ENCODE data around the gene THOC5. TPM values are rescaled to one million over a fixed set of nuclear protein-coding genes. Genes with fewer than 3 reads are reported as not detected.

The THOC5 gene
- total RNA-seq, 1 experiment from 2014 or later, result 74.4 TPM

- ChIA-PET POLR2A (no interaction called here), CTCF (interaction anchor here (0.7 kb wide), 1 partner anchor 29 kb away, joined by 5 read pairs; no protein-coding TSS in a partner anchor)
- TF ChIP-seq SIN3A (IDR thresholded peaks at IDR 0.05; ENCODE audit: borderline replicate concordance, insufficient read depth, low read depth, low read length) (no peak), POLR2AphosphoS5 (IDR thresholded peaks at IDR 0.05; ENCODE audit: low read depth, low read length) (no peak), TCF7L2 (IDR thresholded peaks at IDR 0.05; ENCODE audit: low read depth, low read length) (no peak), CTCF (IDR thresholded peaks at IDR 0.05) (no peak), REST (IDR thresholded peaks at IDR 0.05; ENCODE audit: insufficient read depth in 1 of 2, low read depth in 2 of 2, low read length in 1 of 2) (no peak)
- no TSS peak for BruUV-seq (replicated peaks)
- Histone ChIP-seq H3K9me3 (ENCODE audit: control insufficient read depth, insufficient read depth, low read depth, low read length) (no peaks in the 10 kb centered on the region), H3K4me1 (ENCODE audit: control insufficient read depth, insufficient read depth, low read length) (no peaks in the 10 kb centered on the region), H3K4me3 (ENCODE audit: low read depth in 2 of 2, low read length in 2 of 2) (no peak overlapping the region), H3K27me3 (ENCODE audit: control insufficient read depth, insufficient read depth, low read length) (no peaks in the 10 kb centered on the region), H3K36me3 (ENCODE audit: control insufficient read depth, insufficient read depth, low read length) (no peaks in the 10 kb centered on the region), H3K27ac (ENCODE audit: low read length) (no peak overlapping the region)
- in situ Hi-C loops (cut with HindIII; ENCODE audit: low pct_unique_long_range_greater_than_20kb, low sequenced_read_pairs), result no loop called here
- no peak for DNase-seq (ENCODE audit: low read depth, low spot score)
- intact Hi-C loops (cut with micrococcal nuclease; ENCODE audit: unreplicated experiment), result no loop called here
- ATAC-seq, result no peak
Measured at GRCh38 chr22:29458551-29458950, 95.0 kb downstream of the THOC5 start.

GRCh38 chr22:29457730-29458129 lies 95.8 kb downstream of the THOC5 start:
- ChIA-PET POLR2A (interaction anchor here (0.6 kb wide), 1 partner anchor 214 kb away, joined by 3 read pairs; no protein-coding TSS in a partner anchor), CTCF (no interaction called here)
- TF ChIP-seq TCF7L2 (IDR thresholded peaks at IDR 0.05; ENCODE audit: low read depth, low read length) (no peak), POLR2AphosphoS5 (IDR thresholded peaks at IDR 0.05; ENCODE audit: low read depth, low read length) (no peak), CTCF (IDR thresholded peaks at IDR 0.05) (no peak), SIN3A (IDR thresholded peaks at IDR 0.05; ENCODE audit: borderline replicate concordance, insufficient read depth, low read depth, low read length) (no peak), REST (IDR thresholded peaks at IDR 0.05; ENCODE audit: insufficient read depth in 1 of 2, low read depth in 2 of 2, low read length in 1 of 2) (no peak)
- no peak overlapping the region for H3K27ac ChIP-seq (ENCODE audit: low read length)
- peak; percentile 90 for ATAC-seq
- DNase-seq (ENCODE audit: low read depth, low spot score), result no peak
- H3K36me3 ChIP-seq (ENCODE audit: control insufficient read depth, insufficient read depth, low read length), result no peaks in the 10 kb centered on the region
- no peaks in the 10 kb centered on the region for H3K27me3 ChIP-seq (ENCODE audit: control insufficient read depth, insufficient read depth, low read length)
- H3K9me3 ChIP-seq (ENCODE audit: control insufficient read depth, insufficient read depth, low read depth, low read length), result no peaks in the 10 kb centered on the region
- in situ Hi-C loops (cut with HindIII; ENCODE audit: low pct_unique_long_range_greater_than_20kb, low sequenced_read_pairs) (no loop called here), intact Hi-C loops (cut with micrococcal nuclease; ENCODE audit: unreplicated experiment) (no loop called here)
- BruUV-seq (replicated peaks), result no TSS peak
- H3K4me1 ChIP-seq (ENCODE audit: control insufficient read depth, insufficient read depth, low read length), result no peaks in the 10 kb centered on the region
- no peak overlapping the region for H3K4me3 ChIP-seq (ENCODE audit: low read depth in 2 of 2, low read length in 2 of 2)

Data from Panc1 (cell line).